ENCODE data around the gene MRAS. TPM values are rescaled to one million over a fixed set of nuclear protein-coding genes. Genes with fewer than 3 reads are reported as not detected.

The MRAS gene
- total and polyA plus RNA-seq, 2 of the 8 experiments (the other 6 are each of a cell fraction or from before 2014, with no cell fraction given): 10.6 to 16.2 TPM

DNA sequence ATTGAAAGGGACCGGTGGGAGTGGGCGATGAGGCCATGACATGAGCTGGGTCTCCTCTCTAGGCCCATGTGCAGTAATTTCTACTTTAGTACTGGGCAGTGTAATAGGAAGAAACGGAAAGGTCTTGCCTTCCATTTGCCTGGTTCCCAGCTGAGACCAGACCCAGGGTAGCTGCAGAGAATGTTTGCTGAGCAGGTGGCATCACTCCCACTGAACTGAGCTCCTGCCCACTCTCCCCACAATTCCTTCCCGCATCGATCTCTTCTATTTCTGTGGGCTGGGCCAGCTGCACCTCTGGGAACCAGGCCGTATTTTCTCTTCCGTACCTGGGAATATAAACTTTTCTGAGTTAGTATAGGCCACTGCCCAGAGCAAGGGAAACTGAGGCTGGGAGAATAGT is 101.8 kb downstream of the MRAS start (continued):
- TF ChIP-seq FOSL1 (IDR thresholded peaks at IDR 0.05; ENCODE audit: insufficient read depth, low read depth, low read length) (no peak), RBBP5 (IDR thresholded peaks at IDR 0.05; ENCODE audit: borderline replicate concordance, low read depth, low read length) (no peak), POU5F1 (IDR thresholded peaks at IDR 0.05; ENCODE audit: low read depth, low read length) (no peak)
